Measurements from ENCODE around the gene PCDHA11.
"Not testable (repeated sequence)": the region's sequence is repeated elsewhere in the genome, so short reads cannot be mapped to it uniquely, and the experiment has no call there.

The PCDHA11 gene

DNA sequence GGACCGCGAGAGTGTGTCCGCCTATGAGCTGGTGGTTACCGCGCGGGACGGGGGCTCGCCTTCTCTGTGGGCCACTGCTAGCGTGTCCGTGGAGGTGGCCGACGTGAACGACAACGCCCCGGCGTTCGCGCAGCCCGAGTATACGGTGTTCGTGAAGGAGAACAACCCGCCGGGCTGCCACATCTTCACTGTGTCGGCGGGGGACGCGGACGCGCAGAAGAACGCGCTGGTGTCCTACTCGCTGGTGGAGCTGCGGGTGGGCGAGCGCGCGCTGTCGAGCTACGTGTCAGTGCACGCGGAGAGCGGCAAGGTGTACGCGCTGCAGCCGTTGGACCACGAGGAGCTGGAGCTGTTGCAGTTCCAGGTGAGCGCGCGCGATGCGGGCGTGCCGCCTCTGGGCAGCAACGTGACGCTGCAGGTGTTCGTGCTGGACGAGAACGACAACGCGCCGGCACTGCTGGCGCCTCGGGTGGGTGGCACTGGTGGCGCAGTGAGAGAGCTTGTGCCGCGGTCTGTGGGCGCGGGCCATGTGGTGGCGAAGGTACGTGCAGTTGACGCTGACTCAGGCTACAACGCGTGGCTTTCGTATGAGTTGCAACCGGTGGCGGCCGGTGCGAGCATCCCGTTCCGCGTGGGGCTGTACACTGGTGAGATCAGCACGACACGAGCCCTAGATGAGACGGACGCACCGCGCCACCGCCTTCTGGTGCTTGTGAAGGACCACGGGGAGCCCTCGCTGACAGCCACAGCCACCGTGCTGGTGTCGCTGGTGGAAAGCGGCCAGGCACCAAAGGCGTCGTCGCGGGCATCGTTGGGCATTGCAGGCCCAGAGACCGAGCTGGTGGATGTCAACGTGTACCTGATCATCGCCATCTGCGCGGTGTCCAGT, 32.9 kb upstream of the PCDHA11 start:
- no peaks in the 10 kb centered on the region for H3K9me3 ChIP-seq (ENCODE audit: control insufficient read depth, low read length)
- no peaks in the 10 kb centered on the region for H3K27me3 ChIP-seq (ENCODE audit: control insufficient read depth, insufficient read depth, low read length)
- no peak for TF ChIP-seq CTCF (IDR thresholded peaks at IDR 0.05)
- no peak overlapping the region for H3K27ac ChIP-seq
- no peak overlapping the region for H3K4me2 ChIP-seq (ENCODE audit: low read length)
- H3K4me3 ChIP-seq (ENCODE audit: low read depth, low read length), result no peak overlapping the region
- H3K36me3 ChIP-seq (ENCODE audit: control insufficient read depth, insufficient read depth, low read length), result no peaks in the 10 kb centered on the region
- no peaks in the 10 kb centered on the region for H3K79me2 ChIP-seq
- H2AFZ ChIP-seq, result no peak overlapping the region
- no peak overlapping the region for H3K9ac ChIP-seq
- H3K4me1 ChIP-seq, result no peaks in the 10 kb centered on the region

DNA sequence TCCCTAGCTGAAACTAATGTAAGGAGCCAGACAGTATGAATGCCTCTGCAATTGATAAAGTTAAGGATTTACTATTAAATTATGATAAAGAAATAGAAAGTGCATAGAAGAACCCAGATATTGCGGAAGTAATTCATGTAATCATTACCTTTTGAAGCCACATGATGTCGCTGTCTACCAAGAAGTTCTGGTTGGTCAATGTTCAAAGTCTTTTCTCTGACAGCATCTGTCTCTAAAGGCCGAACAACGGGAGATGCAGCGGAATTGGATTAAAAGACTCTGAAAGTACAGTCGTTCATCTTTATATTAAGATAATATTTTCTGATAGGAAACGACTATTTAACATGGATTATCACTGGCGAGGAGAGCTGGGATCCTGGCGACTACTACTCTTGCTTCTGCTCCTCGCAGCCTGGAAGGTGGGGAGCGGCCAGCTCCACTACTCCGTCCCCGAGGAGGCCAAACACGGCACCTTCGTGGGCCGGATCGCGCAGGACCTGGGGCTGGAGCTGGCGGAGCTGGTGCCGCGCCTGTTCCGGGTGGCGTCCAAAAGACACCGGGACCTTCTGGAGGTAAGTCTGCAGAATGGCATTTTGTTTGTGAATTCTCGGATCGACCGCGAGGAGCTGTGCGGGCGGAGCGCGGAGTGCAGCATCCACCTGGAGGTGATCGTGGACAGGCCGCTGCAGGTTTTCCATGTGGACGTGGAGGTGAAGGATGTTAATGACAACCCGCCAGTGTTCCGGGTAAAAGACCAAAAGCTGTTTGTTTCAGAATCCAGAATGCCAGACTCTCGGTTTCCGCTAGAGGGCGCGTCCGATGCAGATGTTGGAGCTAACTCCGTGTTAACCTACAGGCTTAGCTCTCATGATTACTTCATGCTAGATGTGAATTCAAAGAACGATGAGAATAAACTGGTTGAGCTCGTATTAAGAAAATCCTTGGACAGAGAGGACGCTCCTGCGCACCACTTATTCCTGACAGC, 27.5 kb upstream of the PCDHA11 start, which contains the start of gene PCDHA8:
Gene PCDHA8, plus strand, starts transcription at position 210 of the 985 bp plus-strand sequence. Its CDS starts 135 bp downstream, at position 345.
- Histone ChIP-seq H3K9me3 (ENCODE audit: control insufficient read depth, low read length) (no peaks in the 10 kb centered on the region), H3K79me2 (no peaks in the 10 kb centered on the region), H3K4me3 (ENCODE audit: low read depth, low read length) (no peak within 1 kb of the TSS)

GRCh38 chr5:140842798-140843733, 25.7 kb upstream of the PCDHA11 start:
- Histone ChIP-seq H3K79me2 (no peaks in the 10 kb centered on the region), H3K4me2 (ENCODE audit: low read length) (no peak overlapping the region), H3K36me3 (ENCODE audit: control insufficient read depth, insufficient read depth, low read length) (no peaks in the 10 kb centered on the region), H3K9me3 (ENCODE audit: control insufficient read depth, low read length) (no peaks in the 10 kb centered on the region), H3K9ac (no peak overlapping the region), H3K27me3 (ENCODE audit: control insufficient read depth, insufficient read depth, low read length) (no peaks in the 10 kb centered on the region), H2AFZ (no peak overlapping the region), H3K4me3 (ENCODE audit: low read depth, low read length) (no peak overlapping the region), H3K4me1 (no peaks in the 10 kb centered on the region), H3K27ac (no peak overlapping the region)
- no peak for TF ChIP-seq CTCF (IDR thresholded peaks at IDR 0.05)

More for the DNA sequence above, 27.5 kb upstream of the PCDHA11 start, which contains the start of gene PCDHA8:
- H3K4me2 ChIP-seq (ENCODE audit: low read length), result no peak within 1 kb of the TSS
- no peak for TF ChIP-seq CTCF (IDR thresholded peaks at IDR 0.05)
- no peaks in the 10 kb centered on the region for H3K4me1 ChIP-seq
- no peak within 1 kb of the TSS for H3K9ac ChIP-seq
- H3K36me3 ChIP-seq (ENCODE audit: control insufficient read depth, insufficient read depth, low read length), result no peaks in the 10 kb centered on the region
- H2AFZ ChIP-seq, result no peak within 1 kb of the TSS
- no peak within 1 kb of the TSS for H3K27ac ChIP-seq
- H3K27me3 ChIP-seq (ENCODE audit: control insufficient read depth, insufficient read depth, low read length), result no peaks in the 10 kb centered on the region

- not testable (repeated sequence) for H3K27me3 ChIP-seq (ENCODE audit: control insufficient read depth, insufficient read depth, low read length); H3K9me3 ChIP-seq (ENCODE audit: control insufficient read depth, low read length)
These were observed 20.3 kb upstream of the PCDHA11 start, which contains the start of gene PCDHA9 for GRCh38 chr5:140848139-140849102. Gene PCDHA9 (plus strand): TSS chr5:140848382. CDS start chr5:140848496, 114 bp downstream.

GRCh38 chr5:140849831-140850634, 18.7 kb upstream of the PCDHA11 start:
- H3K4me3 ChIP-seq (ENCODE audit: low read depth, low read length); H3K4me1 ChIP-seq; H3K79me2 ChIP-seq; H3K9me3 ChIP-seq (ENCODE audit: control insufficient read depth, low read length); H3K27me3 ChIP-seq (ENCODE audit: control insufficient read depth, insufficient read depth, low read length); H3K4me2 ChIP-seq (ENCODE audit: low read length); H3K27ac ChIP-seq; H3K9ac ChIP-seq; H3K36me3 ChIP-seq (ENCODE audit: control insufficient read depth, insufficient read depth, low read length); H2AFZ ChIP-seq: not testable (repeated sequence)

More at GRCh38 chr5:140848139-140849102, 20.3 kb upstream of the PCDHA11 start, which contains the start of gene PCDHA9:
- H3K4me3 ChIP-seq (ENCODE audit: low read depth, low read length); H3K79me2 ChIP-seq; H3K27ac ChIP-seq; H3K4me2 ChIP-seq (ENCODE audit: low read length); H3K4me1 ChIP-seq; H3K36me3 ChIP-seq (ENCODE audit: control insufficient read depth, insufficient read depth, low read length); H2AFZ ChIP-seq; H3K9ac ChIP-seq: not testable (repeated sequence)

Measured in parathyroid adenoma (tissue), 2 donors.